ENCODE measurements around the gene ATP2A3.

The ATP2A3 gene

DNA sequence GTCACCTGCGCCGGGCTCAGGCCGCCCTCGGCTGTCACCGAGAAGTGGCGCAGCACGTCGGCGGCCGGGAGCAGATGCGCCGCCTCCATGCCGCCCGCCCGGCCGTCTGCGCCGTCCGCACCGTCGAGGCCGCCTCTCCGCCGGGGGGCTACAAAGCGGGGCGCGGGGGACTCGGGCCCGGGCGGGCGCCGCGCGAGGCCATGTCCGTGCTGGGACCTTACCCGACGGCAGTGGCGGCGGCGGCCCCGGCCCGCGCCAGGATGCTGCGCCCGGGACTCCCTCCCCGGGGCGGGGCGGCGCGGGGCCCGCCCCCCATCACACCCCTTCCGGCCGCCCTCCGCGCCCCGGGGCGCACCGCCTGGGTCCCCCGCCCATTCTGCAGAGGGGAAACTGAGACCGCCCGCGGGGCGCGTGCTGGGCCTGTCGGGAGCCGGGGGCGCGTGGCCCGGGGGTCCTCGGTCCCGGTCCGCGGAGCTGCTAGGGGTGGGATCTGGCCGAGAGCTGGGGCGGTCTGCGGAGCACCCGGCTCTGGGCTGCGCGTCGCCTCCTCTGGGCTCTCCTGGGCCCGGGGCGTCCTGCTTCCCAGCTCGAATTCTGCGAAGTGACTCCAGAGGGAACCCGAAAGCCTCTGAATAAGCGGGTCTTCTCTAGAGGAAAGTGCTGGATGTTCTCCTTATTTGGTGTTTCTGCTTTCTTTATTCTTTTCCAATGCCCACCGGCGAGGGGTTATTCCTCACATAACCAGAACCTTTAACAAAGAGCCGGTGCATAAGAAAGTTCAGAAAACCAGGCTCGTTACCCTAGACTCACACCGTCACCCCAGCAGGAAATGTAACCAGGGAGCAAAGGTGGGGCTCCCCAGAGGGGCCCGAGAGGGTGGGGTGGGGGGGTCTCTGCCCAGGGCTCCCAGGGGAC, at the start of gene ATP2A3:
TSS of gene ATP2A3 (minus strand) at position 235 of the 915 bp plus-strand sequence. CDS start at position 89, 146 bp downstream.
- peak; percentile 74 for DNase-seq (ENCODE audit: low spot score)

DNA sequence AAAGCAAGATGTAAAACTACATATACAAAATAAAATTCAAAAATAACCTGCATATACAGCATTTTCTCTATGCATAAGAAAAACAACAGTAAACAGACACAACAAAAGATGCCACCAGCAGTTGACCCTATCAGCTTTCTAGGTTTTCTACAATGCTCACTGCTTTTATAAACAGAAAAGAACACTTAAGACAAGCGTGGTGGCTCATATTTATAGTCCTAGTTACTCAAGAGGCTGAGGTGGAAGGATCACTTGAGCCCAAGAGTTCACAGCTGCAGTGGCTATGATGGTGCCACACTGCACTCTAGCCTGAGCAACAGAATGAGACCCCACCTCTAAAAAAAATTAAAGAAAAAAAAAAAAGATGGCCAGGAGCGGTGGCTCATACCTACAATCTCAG, 46.5 kb upstream of the ATP2A3 start:
- no peak for DNase-seq (ENCODE audit: low spot score)

DNA sequence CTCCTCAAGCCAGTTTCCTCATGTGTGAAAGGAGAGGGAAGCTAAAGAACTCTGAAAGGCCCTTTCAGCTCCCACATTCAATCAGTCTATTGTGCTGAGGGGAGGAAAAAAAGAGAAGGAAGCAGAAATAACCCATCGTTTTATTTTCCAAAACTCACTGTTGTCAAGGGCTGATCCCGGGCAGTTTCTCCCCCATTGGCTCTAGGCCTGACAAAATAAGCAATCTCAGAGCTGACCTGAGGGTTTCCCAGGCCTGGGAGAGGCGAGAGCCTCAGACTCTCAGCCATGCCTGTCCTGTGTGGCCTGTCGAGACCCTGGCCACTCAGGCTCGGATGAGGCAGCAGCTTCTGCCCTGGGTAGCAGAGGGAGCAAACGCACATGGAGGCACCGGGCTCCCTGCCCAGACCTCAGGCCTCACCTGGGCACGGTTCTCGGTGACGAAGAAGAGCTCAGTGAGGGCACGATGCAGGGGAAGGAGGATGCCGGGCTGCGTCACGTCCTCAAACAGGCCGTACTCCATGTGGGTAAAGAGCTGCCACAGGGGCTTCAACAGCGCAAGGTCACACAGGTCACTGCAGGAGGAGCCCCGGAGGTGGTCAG, 45.0 kb upstream of the ATP2A3 start:
- DNase-seq (ENCODE audit: low spot score) = no peak

DNA sequence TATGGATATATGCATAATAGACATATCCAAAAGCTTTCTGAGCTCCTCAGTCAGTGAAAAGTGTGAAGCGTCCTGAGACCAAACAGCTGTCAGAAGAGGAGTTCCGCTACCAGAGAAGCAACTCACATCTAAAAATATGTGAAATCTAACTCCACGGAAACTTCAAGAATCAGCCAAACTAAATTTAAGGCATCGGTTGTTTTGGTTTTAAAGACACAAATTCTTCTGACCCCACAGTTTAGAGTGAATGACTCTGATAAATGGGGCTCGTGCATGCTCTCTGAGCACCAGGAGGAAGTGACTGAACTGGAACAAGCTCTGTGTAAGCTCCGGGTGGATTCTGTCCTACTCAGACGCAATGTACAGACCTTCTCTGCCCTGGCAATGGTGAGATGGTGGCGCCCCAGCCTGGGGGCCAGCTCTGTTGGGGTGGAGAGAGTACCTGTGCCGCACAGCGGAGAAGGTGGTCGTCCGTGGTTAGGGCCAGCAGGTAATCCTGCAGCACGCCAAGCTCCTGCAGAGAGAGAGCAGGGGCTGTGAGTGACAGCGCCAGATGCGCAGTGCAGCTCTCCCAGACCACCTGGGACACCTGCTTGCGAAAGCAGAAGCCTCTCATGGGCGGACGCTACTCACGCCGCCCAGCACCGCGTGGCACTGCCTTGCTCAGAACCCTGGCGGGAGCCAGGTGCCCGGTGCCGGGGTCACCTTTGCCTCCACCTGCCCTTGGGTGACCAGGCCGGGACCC, 44.4 kb upstream of the ATP2A3 start:
- DNase-seq (ENCODE audit: low spot score) = no peak

DNA sequence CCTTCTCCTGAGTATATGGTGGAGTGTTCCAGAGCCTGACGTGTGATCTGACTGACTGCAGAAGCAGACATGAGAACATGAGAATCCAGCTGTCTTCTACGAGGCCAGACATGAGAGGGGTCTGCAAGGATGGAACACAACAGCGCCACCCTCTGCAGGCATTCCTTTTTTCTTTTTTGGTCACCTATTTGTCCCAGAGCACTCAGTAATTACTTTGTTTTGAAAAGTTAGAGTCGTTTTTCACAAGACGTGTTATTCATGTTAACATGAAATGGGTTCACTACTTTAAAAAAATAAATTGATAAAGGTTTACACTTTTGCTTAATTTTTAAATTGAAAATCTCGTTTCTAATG, 43.8 kb upstream of the ATP2A3 start:
- DNase-seq (ENCODE audit: low spot score) = no peak

DNA sequence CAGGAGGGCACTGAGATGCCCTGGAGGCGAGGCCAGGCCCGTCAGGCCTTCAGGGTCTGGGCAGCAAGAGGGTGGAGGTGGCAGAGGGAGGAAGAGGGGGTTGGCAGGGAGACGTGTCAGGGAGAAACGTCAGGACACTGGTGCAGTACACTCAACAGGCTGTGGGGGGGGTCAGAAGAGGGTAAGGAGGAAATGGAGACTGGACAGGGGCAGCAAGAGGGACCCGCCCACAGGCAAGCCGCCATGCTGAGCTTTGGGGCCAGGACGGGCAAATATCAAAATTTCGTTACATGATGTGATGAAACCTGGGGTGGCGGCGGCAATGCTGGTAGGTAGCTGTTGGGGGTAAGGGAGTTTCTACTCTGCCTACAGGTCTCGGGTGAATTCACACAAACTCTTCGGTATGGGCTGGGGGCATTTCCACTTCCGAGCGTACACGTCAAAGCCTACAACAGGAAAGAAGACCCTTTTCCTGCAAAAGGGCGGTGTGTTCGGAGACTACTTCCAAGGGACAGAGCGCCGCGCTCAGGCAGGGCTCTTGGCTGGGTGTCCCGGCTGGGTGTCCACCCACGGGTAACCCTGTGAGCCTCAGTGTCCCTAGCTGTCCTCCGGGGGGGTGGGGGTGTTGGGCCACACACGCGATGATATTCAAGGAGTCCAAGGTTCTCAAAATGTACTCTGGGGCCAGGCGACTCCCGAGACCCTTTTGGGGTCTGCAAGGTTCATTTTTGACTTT, 43.3 kb upstream of the ATP2A3 start:
- no peak for DNase-seq (ENCODE audit: low spot score)

DNA sequence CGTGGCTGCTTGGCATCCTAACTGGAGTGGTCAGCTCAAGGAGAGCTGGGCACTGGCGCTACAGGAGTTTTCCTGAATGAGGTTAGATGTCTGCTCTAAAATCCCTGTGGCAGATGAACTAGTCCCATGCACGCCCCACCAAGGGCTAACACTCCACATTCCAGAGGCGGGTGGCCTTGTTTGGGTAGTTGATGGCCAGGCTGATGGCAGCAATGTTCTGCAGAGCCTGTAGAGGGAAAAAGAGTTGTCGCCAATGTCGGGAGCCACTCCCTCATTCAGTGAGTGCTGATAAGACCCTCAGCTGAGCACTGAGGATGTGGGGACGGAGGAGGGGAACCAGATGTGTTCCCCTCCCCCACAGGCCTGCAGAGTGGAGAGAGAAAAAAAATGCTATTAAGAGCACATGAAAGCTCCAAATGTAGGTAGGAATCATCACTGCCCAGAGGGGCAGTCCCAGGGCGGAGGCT, 42.5 kb upstream of the ATP2A3 start:
- no peak for DNase-seq (ENCODE audit: low spot score)

DNA sequence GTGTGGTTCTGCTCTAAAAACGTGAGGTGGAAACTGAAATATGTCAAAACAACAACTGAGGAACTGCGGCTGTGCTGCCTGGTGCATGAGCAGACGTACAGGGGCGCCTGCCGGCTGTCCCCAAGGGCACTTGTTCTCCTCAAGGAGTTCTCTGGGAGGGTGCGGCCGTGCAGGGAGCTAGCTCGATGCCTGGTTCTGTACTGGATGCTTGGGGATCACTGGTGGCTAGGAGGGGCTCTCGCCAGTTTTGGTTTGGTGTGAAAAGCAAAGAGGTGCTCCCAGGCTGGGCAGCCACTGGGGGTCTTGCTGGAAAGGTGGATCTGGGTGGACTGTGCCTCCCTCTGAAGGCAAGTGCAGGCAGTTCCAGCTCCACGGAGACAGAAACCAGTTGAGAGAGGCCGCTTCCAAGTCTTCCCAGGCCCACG, 41.9 kb upstream of the ATP2A3 start:
- no peak for DNase-seq (ENCODE audit: low spot score)

DNA sequence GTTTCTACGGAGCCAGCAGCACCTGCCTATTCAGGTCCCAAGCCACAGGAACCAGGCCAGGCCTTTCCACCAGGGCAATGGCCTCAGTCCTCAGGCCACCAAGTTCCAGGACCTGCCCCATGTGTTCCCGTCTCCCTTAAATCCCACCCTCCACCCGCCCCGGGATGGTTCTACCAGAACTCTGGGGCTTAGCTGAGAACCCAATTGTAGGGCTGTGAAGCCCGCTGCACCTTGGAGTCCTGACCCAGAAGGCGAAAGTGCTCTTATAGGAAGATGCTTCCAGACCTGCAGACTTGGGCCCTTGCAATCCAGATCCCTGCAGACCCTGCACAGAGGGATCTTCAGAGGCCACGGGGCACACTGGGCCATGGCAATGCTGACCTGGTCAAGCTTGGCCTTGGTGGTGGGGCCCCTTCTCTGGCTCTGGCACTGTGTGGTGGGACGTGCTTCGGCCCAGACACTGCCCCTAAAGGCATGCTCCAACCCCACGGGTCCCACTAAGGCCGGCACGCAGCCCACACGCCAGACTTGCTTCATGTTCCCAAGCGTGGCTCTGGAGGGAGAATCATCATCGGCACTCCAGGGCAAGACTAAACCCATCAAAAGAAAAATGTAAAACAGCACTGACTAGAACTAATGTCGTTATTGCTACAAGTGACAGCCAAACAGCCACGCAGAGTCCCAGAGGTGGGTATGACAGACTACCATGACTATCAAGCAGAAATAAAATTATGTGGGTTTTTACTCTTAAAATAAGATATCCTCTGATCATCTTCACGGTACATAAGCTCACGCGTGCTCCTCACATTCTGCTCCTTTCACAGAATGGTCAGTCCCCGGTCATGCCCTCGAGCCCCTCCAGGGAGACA, 41.3 kb upstream of the ATP2A3 start:
- no peak for DNase-seq (ENCODE audit: low spot score)

DNA sequence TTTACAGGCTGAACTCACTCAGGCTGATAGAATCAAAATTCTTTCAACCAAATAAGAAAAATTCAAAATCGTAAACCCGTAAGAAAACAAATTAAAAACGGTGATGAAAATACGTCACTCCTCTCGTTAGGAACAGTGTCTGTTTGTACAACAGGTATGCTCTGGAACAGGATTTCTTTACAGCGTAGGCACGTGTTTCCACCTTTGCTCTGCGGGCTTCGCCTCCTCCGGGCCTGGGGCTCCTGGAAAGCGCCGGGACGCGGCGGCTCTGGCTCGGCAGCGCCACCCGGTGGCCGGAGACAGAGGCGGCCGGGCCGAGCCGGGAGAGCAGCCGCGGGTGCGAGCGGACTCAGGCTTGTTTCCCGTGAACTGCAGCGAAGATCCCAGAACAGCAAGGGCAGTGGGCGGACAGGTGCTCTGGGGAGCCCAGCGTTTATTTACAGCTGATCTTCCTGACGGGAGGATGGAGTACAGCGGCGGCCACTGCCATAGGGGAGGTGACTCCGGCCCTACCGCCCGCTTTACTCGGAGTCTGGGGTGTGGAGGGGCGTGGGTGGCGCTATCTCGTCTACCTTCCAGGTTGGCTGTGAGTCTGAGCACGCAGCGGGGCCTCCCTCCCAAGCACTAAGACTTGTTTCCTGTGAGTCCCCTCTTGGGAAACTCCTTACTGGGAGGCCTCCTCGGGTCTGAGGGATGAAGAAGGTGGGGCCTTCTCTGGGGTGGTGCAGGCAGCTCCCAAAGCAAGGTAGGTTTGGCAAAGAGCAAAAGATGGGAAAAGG, 40.5 kb upstream of the ATP2A3 start:
- DNase-seq (ENCODE audit: low spot score) = peak; percentile 96

DNA sequence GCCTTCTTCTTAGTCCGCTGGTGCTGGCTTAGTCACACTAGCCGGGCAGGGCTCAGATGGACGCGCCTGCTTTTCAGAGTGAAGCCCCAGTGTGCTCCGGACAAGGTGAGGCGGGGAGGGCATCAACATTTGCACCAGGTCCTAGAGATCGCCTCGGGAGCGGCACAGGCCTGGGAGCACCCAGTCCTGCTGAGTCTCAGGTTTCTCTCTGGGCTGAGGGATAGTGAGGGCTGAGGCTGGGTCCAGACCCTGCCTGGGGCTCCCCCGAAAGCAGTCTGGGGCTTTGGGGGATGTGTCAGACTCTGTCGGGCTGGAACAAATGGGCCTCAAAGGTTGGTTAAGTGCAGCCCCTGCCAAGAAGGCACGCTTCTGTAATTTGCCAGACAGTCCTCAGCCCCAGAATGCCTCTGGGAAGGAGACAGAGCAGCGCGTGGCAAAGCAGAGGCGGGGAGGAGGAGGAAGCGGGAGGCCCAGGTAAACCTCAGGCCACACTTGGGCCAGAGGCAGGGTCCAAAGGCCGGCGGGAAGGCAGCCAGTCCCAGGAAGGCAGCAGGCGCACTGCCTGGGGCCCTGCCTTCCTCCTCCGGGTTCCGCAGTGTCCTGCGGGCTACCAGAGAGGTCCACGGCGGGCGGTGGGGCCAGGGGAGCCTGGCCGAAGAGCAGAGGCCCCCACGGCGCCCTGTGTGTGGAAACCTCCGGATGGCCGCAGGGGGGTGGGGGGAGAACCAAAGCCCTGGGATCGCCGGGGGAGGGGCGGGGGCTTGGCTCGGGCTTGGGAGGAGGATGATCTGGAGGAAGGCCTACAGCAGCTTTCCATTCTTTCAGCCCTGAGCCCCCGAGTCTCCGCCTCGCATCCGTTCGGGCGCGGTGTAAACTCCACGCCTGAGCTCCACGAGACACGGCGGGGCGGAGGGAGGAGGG, 39.5 kb upstream of the ATP2A3 start:
- no peak for DNase-seq (ENCODE audit: low spot score)

DNA sequence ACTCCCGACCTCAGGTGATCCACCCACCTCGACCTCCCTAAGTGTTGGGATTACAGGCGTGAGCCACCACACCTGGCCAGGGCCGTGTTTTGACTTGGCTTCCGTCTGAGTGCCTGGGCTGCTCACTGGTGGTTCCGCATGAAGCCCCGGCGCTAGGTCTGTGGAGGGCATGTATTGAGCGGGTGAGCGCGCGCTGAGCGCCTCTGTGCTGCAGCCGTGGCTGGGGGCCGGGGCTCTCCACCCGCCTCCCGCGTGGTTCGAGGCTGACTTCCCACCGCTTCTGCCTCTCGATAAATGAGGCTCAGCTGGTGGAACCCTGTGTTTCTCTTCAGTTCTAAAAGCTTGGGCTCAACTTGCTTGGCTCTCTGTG, 38.9 kb upstream of the ATP2A3 start:
- DNase-seq (ENCODE audit: low spot score) = no peak

DNA sequence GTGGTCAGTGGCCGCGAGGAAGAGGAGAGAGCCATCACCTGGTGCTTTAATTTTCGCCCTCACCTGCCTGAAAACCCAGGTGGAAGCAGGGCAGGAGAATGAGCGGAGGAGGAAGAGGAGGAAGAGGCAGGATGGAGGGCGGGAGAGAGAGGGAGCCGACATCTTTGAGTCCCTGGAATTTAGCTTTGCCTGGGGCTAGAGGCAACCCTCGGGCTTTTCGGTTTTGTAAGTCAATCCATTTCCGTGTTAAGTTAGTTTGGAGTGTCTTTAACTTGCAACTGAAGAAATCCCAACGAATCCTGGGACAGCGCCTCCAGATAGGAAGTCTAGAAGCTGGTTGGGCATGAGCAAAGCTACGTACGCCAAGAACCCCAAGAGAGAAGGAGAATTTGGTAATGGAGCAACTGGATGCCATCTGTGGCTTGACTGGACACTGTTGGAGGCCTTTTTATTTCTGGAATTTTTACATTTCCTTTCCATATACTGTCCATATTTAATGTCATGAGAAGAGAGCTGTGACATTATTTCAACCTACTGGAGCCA, 36.9 kb upstream of the ATP2A3 start:
- no peak for DNase-seq (ENCODE audit: low spot score)

DNA sequence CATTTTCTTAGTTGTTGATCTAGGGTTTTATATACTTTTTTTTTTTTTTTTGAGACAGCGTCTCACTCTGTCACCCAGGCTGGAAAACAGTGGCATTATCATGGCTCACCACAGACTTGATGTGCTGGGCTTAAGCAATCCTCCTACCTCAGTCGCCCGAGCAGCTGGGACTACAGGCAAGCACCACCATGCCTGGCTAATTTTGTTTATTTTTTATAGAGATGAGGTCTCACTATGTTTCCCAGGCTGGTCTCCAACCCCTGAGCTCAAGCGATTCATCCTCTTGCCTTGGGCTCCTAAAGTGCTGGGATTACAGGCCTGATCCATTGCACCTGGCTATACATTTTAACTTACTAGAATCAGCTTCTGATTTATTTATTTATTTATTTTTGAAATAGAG, 34.2 kb upstream of the ATP2A3 start:
- no peak for DNase-seq (ENCODE audit: low spot score)

DNA sequence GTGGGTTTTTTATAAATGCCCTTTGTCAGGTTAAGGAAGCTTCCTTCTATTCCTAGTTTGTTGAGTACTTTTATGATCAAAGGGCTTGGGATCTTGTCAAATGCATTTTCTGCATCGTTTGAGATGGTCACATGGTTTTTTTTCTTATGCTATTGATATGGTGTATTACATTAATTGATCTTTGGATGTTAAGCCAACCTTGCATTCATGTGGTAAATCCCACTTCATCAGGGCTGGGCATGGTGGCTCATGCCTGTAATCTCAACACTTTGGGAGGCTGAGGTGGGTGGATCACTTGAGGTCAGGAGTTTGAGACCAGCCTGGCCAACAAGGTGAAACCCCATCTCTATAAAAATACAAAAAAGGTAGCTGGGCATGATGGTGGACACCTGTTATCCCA, 30.8 kb upstream of the ATP2A3 start:
- DNase-seq (ENCODE audit: low spot score) = no peak

DNA sequence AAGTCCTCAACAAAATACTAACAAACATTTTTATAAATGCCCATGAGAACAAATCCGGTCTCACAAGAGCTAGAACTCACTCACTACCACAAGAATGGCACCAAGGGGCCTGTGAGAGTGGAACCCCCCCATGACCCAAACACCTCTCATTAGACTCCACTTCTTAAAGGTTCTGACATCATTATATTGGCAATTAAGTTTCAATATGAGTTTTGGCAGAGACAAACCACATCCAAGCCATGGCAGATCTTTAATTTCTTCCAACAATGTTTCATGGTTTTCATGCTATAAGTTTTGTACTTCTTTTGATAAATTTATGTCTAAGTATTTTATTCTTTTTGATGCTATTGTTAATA, 30.0 kb upstream of the ATP2A3 start:
- DNase-seq (ENCODE audit: low spot score) = no peak

DNA sequence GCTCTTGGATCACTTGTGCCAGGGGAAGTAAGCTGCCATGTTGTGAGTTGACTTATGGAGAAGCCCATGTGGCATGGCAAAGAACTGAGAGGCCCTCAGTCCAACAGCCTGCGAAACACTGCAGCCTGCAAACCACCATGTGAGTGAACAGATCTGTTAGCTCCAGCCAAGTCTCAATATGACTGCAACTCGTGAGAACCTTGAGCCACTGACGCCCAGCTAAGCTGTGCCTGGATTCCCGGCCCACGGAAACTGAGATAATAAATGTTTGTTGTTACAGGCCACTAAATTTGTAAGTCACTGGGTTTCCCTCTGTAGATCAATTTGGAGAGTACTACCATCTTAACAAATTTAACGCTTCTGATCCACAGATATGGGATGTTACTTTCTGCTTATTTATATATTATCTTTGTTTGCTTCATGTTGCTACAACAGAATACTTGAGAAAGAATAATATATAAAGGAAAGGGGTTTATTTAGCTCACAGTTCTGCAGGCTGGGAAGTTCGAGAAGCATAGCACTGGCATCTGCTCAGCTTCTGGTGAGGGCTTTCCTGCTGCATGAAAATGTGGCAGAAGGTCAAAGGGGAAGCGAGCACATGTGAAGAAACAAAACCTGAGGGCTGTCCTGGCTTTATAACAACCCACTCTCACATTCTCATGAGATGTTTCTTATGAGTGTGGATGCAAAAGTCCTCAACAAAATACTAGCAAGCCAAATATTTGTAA, 29.4 kb upstream of the ATP2A3 start:
- no peak for DNase-seq (ENCODE audit: low spot score)

DNA sequence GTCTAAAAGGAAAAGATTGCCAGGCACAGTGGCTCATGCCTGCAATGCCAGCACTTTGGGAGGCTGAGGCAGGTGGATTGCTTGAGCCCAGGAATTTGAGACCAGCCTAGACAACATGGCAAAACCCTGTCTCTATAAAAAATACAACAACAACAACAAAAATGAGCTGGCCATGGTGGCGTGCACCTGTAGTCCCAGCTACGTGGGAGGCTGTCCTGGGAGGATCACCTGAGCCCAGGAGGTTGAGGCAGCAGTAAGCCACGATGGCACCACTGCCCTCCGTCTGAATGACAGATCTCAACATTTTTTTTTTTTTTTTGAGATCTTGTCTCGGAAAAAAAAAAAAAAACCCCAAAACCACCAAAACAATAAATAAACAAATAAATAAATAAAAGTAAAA, 28.1 kb upstream of the ATP2A3 start:
- DNase-seq (ENCODE audit: low spot score) = no peak

All from iPS-NIHi11 (cell line).